H9 (cell line): ENCODE results near the gene DMPK. TPM values are rescaled to one million over a fixed set of nuclear protein-coding genes. Genes with fewer than 3 reads are reported as not detected.

Source experiments
- DNase-seq: peaks from one replicate; pipeline ENCODE4 v3.0.0-alpha.2; 2017
- H2AFZ ChIP-seq: one replicate; pipeline ENCODE4 v1.6.1; 2013; ENCODE audit warnings: mild to moderate bottlenecking, low read length, control low read depth, moderate library complexity
- H2AK5ac ChIP-seq: 2 replicates; pipeline ENCODE4 v1.6.1; 2013; ENCODE audit warnings: low read length, control low read depth, mixed read lengths; ENCODE audit not compliant: insufficient read length
- H2BK120ac ChIP-seq: one replicate; pipeline ENCODE4 v1.6.1; 2013; ENCODE audit warnings: low read depth, mild to moderate bottlenecking, low read length, control low read depth, inconsistent platforms; ENCODE audit not compliant: poor library complexity, severe bottlenecking
- H2BK12ac ChIP-seq: 2 replicates; pipeline ENCODE4 v1.6.1; 2013; ENCODE audit warnings: low read length, control low read depth, mixed read lengths, low read depth; ENCODE audit not compliant: insufficient read length
- H2BK15ac ChIP-seq: 2 replicates; pipeline ENCODE4 v1.6.1; 2013; ENCODE audit warnings: low read depth, low read length, control low read depth
- H2BK20ac ChIP-seq: one replicate; pipeline ENCODE4 v1.6.1; 2013; ENCODE audit warnings: low read depth, mild to moderate bottlenecking, low read length, control low read depth, inconsistent platforms; ENCODE audit not compliant: poor library complexity, severe bottlenecking
- H2BK5ac ChIP-seq: 2 replicates; pipeline ENCODE4 v1.6.1; 2013; ENCODE audit warnings: low read length, control low read depth, mixed read lengths; ENCODE audit not compliant: insufficient read length
- H3K14ac ChIP-seq: 2 replicates; pipeline ENCODE4 v1.6.1; 2013; ENCODE audit warnings: low read length, control low read depth; ENCODE audit not compliant: insufficient read depth
- H3K18ac ChIP-seq: 2 replicates; pipeline ENCODE4 v1.6.1; 2013; ENCODE audit warnings: low read depth, mild to moderate bottlenecking, mixed read lengths, low read length, control low read depth; ENCODE audit not compliant: insufficient read length
- H3K23ac ChIP-seq: 2 replicates; pipeline ENCODE4 v1.6.1; 2013; ENCODE audit warnings: low read length, control low read depth, mixed read lengths, low read depth; ENCODE audit not compliant: insufficient read length
- H3K23me2 ChIP-seq: 2 replicates; pipeline ENCODE4 v1.6.1; 2013; ENCODE audit warnings: low read depth, mild to moderate bottlenecking, mixed read lengths, low read length, control low read depth; ENCODE audit not compliant: insufficient read length, poor library complexity, severe bottlenecking
- H3K27ac ChIP-seq: 2 replicates; pipeline ENCODE4 v1.5.1; 2013; ENCODE audit warnings: low read length, control low read depth, mixed read lengths, low read depth; ENCODE audit not compliant: insufficient read length
- H3K27me3 ChIP-seq: 2 replicates; pipeline ENCODE4 v1.6.1; 2013; ENCODE audit warnings: low read length, control low read depth, inconsistent platforms; ENCODE audit not compliant: insufficient read depth
- H3K4ac ChIP-seq: 2 replicates; pipeline ENCODE4 v1.6.1; 2013; ENCODE audit warnings: low read depth, mild to moderate bottlenecking, control low read depth, inconsistent platforms, low read length, moderate library complexity
- H3K4me1 ChIP-seq: 2 replicates; pipeline ENCODE4 v1.6.1; 2013; ENCODE audit warnings: low read length, control low read depth, inconsistent platforms; ENCODE audit not compliant: insufficient read depth
- H3K4me2 ChIP-seq: 2 replicates; pipeline ENCODE4 v1.6.1; 2013; ENCODE audit warnings: low read length, control low read depth, mixed read lengths; ENCODE audit not compliant: insufficient read length, insufficient read depth
- H3K56ac ChIP-seq: 2 replicates; pipeline ENCODE4 v1.6.1; 2013; ENCODE audit warnings: low read depth, mild to moderate bottlenecking, mixed read lengths, low read length, control low read depth; ENCODE audit not compliant: insufficient read length
- H3K79me1 ChIP-seq: 2 replicates; pipeline ENCODE4 v1.6.1; 2013; ENCODE audit warnings: low read depth, mild to moderate bottlenecking, moderate library complexity, low read length, control low read depth, inconsistent platforms; ENCODE audit not compliant: insufficient read depth, poor library complexity, severe bottlenecking
- H3K79me2 ChIP-seq: 2 replicates; pipeline ENCODE4 v1.6.1; 2013; ENCODE audit warnings: low read length, control low read depth, inconsistent platforms; ENCODE audit not compliant: insufficient read depth
- H3K9ac ChIP-seq: 2 replicates; pipeline ENCODE4 v1.6.1; 2013; ENCODE audit warnings: low read length, control low read depth, mixed read lengths; ENCODE audit not compliant: insufficient read length; ENCODE audit errors: extremely low read depth
- H3K9me3 ChIP-seq: one replicate; pipeline ENCODE4 v1.6.1; 2013; ENCODE audit warnings: low read depth, low read length, inconsistent platforms; ENCODE audit not compliant: control insufficient read depth
- H3T11ph ChIP-seq: one replicate; pipeline ENCODE4 v1.6.1; 2013; ENCODE audit warnings: mild to moderate bottlenecking, low read length, control low read depth, inconsistent platforms
- H4K20me1 ChIP-seq: one replicate; pipeline ENCODE4 v1.6.1; 2013; ENCODE audit not compliant: control insufficient read depth, insufficient read length, insufficient read depth
- H4K5ac ChIP-seq: 2 replicates; pipeline ENCODE4 v1.6.1; 2013; ENCODE audit warnings: low read depth, mild to moderate bottlenecking, mixed read lengths, low read length, control low read depth; ENCODE audit not compliant: insufficient read length
- H4K8ac ChIP-seq: replicated peaks from 2 replicates; pipeline ENCODE4 v1.6.1; 2013; ENCODE audit warnings: low read length, control low read depth, mixed read lengths, low read depth; ENCODE audit not compliant: insufficient read length
- H4K91ac ChIP-seq: 2 replicates; pipeline ENCODE4 v1.6.1; 2013; ENCODE audit warnings: low read depth, mild to moderate bottlenecking, moderate library complexity, mixed read lengths, low read length, control low read depth; ENCODE audit not compliant: insufficient read length
- H3K27ac Mint-ChIP-seq, 3 experiments: 2 replicates in 2 of 3; 3 replicates in 1 of 3; pipeline ENCODE4 v1.8.0; 2020 to 2021; ENCODE audit warnings: mixed read lengths in 3 of 3, mild to moderate bottlenecking in 1 of 3, moderate library complexity in 1 of 3
- H3K27me3 Mint-ChIP-seq: 2 replicates; pipeline ENCODE4 v1.8.0; 2021; ENCODE audit warnings: low read depth, mild to moderate bottlenecking, moderate library complexity, mixed read lengths
- H3K36me3 Mint-ChIP-seq, 3 experiments: 2 replicates in 2 of 3; 3 replicates in 1 of 3; pipeline ENCODE4 v1.8.0; 2020 to 2021; ENCODE audit warnings: low read depth in 3 of 3, mixed read lengths in 3 of 3; ENCODE audit not compliant: insufficient read depth in 1 of 3
- H3K4me1 Mint-ChIP-seq, 2 experiments: 2 replicates each; pipeline ENCODE4 v1.8.0; 2020; ENCODE audit warnings: mixed read lengths in 2 of 2
- H3K4me3 Mint-ChIP-seq, 2 experiments: 2 replicates in 1 of 2; 3 replicates in 1 of 2; pipeline ENCODE4 v1.8.0; 2020 to 2021; ENCODE audit warnings: mild to moderate bottlenecking in 2 of 2, mixed read lengths in 2 of 2, moderate library complexity in 1 of 2
- H3K9me3 Mint-ChIP-seq, 2 experiments: 2 replicates in 1 of 2; 3 replicates in 1 of 2; pipeline ENCODE4 v1.8.0; 2020; ENCODE audit warnings: mild to moderate bottlenecking in 2 of 2, mixed read lengths in 2 of 2, moderate library complexity in 1 of 2
- CTCF ChIP-seq: fragments of 200-600 bp; sonication (generic); conservative IDR thresholded peaks from 3 replicates; pipeline ENCODE4 v1.8.0; 2021; ENCODE audit warnings: antibody characterized with exemption, mild to moderate bottlenecking
- WGBS: extraction: QIAGEN DNeasy Blood & Tissue Kit; methylation state at CpG from one replicate; pipeline ENCODE4 v1.1.7; 2013; ENCODE audit warnings: missing lambda C conversion rate, low lambda C conversion rate, mixed read lengths; ENCODE audit not compliant: insufficient read length; ENCODE audit errors: extremely low coverage; 5-methylcytosine and 5-hydroxymethylcytosine counted together
- total RNA-seq: library from RNA; stranded (reverse); gene quantifications from 2 replicates; pipeline ENCODE4 v1.2.1, GENCODE V29; 2021

Gene DMPK
- total RNA-seq, 1 experiment from 2014 or later: 67.4 TPM

GRCh38 chr19:45798995-45799517 lies 16.8 kb upstream of the DMPK start:
- H3K4me1 ChIP-seq: no peaks in the 10 kb centered on the region
- H3K14ac ChIP-seq: no peak overlapping the region
- peak overlapping the region in 1 of 2 experiments; percentile 72; a peak in 2 of 5 replicates for H3K4me3 Mint-ChIP-seq
- H3K4me2 ChIP-seq: no peak overlapping the region
- no peak overlapping the region for H4K5ac ChIP-seq
- no peaks in the 10 kb centered on the region; a peak in 1 of 5 replicates for H3K9me3 Mint-ChIP-seq
- no peak overlapping the region for H2AK5ac ChIP-seq
- WGBS: no CpG with 5 or more reads among the region's 10 CpGs
- no peak overlapping the region for H2BK120ac ChIP-seq
- no peaks in the 10 kb centered on the region for H3K79me1 ChIP-seq
- TF ChIP-seq CTCF: peak; percentile 89
- no peak overlapping the region for H3K27ac Mint-ChIP-seq
- no peaks in the 10 kb centered on the region for H3K27me3 ChIP-seq
- H3K23me2 ChIP-seq: no peaks in the 10 kb centered on the region
- no peak overlapping the region for H3K4ac ChIP-seq
- peaks cover 8 to 22% of the 10 kb centered on the region in 2 experiments for H3K4me1 Mint-ChIP-seq
- H4K20me1 ChIP-seq: no peaks in the 10 kb centered on the region
- H3K27ac ChIP-seq: no peak overlapping the region
- peaks cover 42% of the 10 kb centered on the region for H3K27me3 Mint-ChIP-seq
- no peaks in the 10 kb centered on the region for H3K36me3 Mint-ChIP-seq
- no peak overlapping the region for H3T11ph ChIP-seq
- H3K23ac ChIP-seq: no peak overlapping the region
- H3K9me3 ChIP-seq: no peaks in the 10 kb centered on the region
- no peak overlapping the region for H2BK5ac ChIP-seq
- H3K18ac ChIP-seq: no peak overlapping the region
- H2AFZ ChIP-seq: no peak overlapping the region
- no peak overlapping the region for H3K56ac ChIP-seq
- DNase-seq: peak; percentile 72
- no peaks in the 10 kb centered on the region for H3K79me2 ChIP-seq
- H2BK12ac ChIP-seq: no peak overlapping the region
- H2BK20ac ChIP-seq: no peak overlapping the region
- H2BK15ac ChIP-seq: no peak overlapping the region
- no peak overlapping the region for H3K9ac ChIP-seq
- H4K8ac ChIP-seq: no peak overlapping the region
- H4K91ac ChIP-seq: no peak overlapping the region
